ENCODE data around the gene CD48. TPM values are rescaled to one million over a fixed set of nuclear protein-coding genes. Genes with fewer than 3 reads are reported as not detected.

The CD48 gene
- total and polyA plus RNA-seq, 2 donors (not counting 1 experiment from before 2014, with no cell fraction given): 252 to 428 TPM

DNA sequence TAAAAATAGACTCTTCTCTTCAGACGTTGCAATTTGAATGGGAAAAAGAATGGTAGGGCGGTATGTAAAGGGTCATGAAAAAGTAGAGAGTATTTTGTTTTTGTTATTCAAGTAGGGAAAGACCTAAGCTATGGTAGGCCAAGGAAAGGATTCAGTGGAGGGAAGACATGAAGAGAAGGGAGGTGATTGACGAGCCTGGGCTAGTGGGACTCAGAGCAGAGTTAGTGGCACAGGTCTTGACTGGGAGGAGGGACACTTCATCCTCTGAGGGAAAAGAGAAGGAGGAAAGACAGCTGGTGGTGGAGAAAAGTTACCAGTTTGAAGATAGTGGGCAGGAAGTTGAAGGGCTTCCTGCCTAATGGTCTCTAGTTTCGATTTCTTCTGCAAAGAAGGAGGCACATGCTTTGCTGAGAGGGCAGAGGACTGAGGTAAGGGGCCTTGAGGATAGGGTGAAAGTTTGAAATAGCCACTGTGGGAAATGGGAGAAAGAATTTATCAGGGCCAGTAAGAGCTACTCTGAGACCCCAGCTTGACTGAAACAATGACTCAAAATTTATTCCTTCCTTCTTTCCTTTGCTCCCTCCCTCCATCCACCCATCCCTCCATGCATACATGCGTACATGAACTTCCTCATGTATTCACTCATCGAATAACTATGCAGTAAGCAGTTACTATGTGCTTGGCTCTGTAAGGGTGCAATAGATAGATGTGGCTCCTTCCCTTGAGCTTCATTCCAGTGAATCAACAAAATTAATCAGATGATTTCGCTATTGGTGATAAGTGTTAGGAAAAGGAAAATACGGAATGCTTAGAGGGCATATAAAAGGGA lies 4.2 kb downstream of the CD48 start:
- ChIA-PET CTCF (interaction anchor here (0.6 to 7.9 kb wide), 22 partner anchors 15 to 415 kb away, joined by 3 to 62 read pairs (median 4); no protein-coding TSS in a partner anchor), POLR2A (interaction anchor here (0.8 kb wide), 1 partner anchor 75 kb away, joined by 4 read pairs; no protein-coding TSS in a partner anchor)
- Histone ChIP-seq H3K36me3 (replicated peaks in 1 of 2; ENCODE audit: control extremely low read depth in 1 of 2, control insufficient read depth in 1 of 2, extremely low read depth in 1 of 2, insufficient read depth in 2 of 2, low read length in 1 of 2) (peaks cover 1 to 31% of the 10 kb centered on the region in 2 experiments), H3K4me3 (ENCODE audit: control extremely low read depth in 1 of 5, extremely low read depth in 1 of 5, insufficient read depth in 1 of 5, low read depth in 2 of 5, low read length in 4 of 5) (peak overlapping the region; percentile 87 to 100 (median 98)), H3K27ac (ENCODE audit: low read length in 2 of 2) (peak overlapping the region; percentile 89 to 95), H3K27me3 (replicated peaks in 1 of 4; ENCODE audit: control extremely low read depth in 1 of 4, control insufficient read depth in 3 of 4, insufficient read depth in 4 of 4, low read length in 3 of 4) (no peaks in the 10 kb centered on the region), H3K4me2 (replicated peaks; ENCODE audit: low read depth, low read length, poor library complexity, severe bottlenecking) (peak overlapping the region; percentile 83), H3K79me2 (ENCODE audit: control insufficient read depth, insufficient read depth, low read length) (peaks cover 100% of the 10 kb centered on the region), H3K9me3 (ENCODE audit: control extremely low read depth in 1 of 3, control insufficient read depth in 2 of 3, insufficient read depth in 1 of 3, low read length in 2 of 3) (no peaks in the 10 kb centered on the region), H3K4me1 (ENCODE audit: control insufficient read depth in 2 of 2, insufficient read depth in 2 of 2, low read length in 2 of 2) (peaks cover 84 to 85% of the 10 kb centered on the region in 2 donors), H4K20me1 (ENCODE audit: control insufficient read depth, insufficient read depth, low read length, poor library complexity, severe bottlenecking) (peaks cover 15% of the 10 kb centered on the region), H2AFZ (ENCODE audit: insufficient read depth, low read depth, low read length, poor library complexity, severe bottlenecking) (peak overlapping the region; percentile 63), H3K9ac (ENCODE audit: low read length) (peak overlapping the region; percentile 96)
- no peak overlapping the region for H3K27ac Mint-ChIP-seq
- TF ChIP-seq, protein P1, sequence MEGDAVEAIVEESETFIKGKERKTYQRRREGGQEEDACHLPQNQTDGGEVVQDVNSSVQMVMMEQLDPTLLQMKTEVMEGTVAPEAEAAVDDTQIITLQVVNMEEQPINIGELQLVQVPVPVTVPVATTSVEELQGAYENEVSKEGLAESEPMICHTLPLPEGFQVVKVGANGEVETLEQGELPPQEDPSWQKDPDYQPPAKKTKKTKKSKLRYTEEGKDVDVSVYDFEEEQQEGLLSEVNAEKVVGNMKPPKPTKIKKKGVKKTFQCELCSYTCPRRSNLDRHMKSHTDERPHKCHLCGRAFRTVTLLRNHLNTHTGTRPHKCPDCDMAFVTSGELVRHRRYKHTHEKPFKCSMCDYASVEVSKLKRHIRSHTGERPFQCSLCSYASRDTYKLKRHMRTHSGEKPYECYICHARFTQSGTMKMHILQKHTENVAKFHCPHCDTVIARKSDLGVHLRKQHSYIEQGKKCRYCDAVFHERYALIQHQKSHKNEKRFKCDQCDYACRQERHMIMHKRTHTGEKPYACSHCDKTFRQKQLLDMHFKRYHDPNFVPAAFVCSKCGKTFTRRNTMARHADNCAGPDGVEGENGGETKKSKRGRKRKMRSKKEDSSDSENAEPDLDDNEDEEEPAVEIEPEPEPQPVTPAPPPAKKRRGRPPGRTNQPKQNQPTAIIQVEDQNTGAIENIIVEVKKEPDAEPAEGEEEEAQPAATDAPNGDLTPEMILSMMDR (IDR thresholded peaks at IDR 0.05): no peak
- TF ChIP-seq EZH2 (IDR thresholded peaks at IDR 0.05; ENCODE audit: borderline replicate concordance, insufficient read depth, low read depth, low read length, poor library complexity, severe bottlenecking): no peak
- H3K4me3 Mint-ChIP-seq: no peak overlapping the region
- peaks cover 54% of the 10 kb centered on the region for H3K4me1 Mint-ChIP-seq
- peak; percentile 57 for DNase-seq
- WGBS (ENCODE audit: insufficient coverage): 32% methylated on average over 4 of the region's 8 CpGs
- intact Hi-C loops (cut with micrococcal nuclease): no loop called here
- no peaks in the 10 kb centered on the region for H3K27me3 Mint-ChIP-seq
- no peak for ATAC-seq (ENCODE audit: low read depth)
- no peaks in the 10 kb centered on the region for H3K9me3 Mint-ChIP-seq (ENCODE audit: insufficient read depth)
